ENCODE data around the gene AACS. TPM values are rescaled to one million over a fixed set of nuclear protein-coding genes. Genes with fewer than 3 reads are reported as not detected.

The AACS gene, protein sequence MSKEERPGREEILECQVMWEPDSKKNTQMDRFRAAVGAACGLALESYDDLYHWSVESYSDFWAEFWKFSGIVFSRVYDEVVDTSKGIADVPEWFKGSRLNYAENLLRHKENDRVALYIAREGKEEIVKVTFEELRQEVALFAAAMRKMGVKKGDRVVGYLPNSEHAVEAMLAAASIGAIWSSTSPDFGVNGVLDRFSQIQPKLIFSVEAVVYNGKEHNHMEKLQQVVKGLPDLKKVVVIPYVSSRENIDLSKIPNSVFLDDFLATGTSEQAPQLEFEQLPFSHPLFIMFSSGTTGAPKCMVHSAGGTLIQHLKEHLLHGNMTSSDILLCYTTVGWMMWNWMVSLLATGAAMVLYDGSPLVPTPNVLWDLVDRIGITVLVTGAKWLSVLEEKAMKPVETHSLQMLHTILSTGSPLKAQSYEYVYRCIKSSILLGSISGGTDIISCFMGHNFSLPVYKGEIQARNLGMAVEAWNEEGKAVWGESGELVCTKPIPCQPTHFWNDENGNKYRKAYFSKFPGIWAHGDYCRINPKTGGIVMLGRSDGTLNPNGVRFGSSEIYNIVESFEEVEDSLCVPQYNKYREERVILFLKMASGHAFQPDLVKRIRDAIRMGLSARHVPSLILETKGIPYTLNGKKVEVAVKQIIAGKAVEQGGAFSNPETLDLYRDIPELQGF
- total RNA-seq: 10 to 100 TPM; 15.0 to 22.4 TPM

DNA sequence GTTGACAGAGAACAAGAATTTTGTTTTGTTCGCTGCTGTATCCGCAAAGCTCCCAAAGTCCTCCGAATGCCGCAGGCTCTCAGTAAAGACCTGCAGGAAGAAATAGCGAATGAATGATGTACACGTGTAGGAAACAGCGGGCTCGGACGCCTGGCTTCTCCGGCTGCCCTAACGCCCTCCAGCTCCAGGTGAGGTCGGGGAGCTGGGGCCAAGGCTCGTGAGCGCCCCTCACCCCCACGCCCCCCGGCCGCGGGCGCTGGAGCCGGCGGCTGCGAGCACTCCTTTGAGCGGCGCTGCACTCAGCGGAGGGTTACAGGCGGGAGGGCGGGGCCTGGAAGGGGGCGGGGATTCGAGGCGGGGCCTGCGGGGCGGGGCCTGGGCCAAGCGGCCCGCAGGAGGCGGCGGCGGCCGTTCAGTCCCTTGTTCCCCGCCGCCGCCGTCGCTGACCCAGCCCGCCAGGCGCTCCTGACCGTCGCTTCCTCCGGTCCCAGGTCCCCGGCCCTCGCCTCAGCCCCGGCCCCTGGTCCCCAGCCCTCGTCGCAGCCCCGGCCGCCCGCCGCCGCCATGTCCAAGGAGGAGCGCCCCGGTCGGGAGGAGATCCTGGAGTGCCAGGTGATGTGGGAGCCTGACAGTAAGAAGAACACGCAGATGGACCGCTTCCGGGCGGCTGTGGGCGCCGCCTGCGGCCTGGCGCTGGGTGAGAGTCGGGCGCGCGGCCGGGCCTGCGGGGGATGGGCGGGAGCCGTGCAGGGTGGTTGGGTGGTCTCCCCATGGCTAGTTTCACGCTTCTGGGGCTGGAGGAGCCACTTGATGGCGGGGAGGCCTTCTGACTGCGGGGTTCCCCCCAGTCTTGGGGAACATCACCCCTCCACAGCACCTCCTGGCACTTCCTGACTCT is at the start of gene AACS:
TSS of gene AACS (plus strand) at position 415 of the 898 bp plus-strand sequence. CDS start at position 565, 150 bp downstream.
- DNase-seq (peak; percentile 71 to 81 (median 78)), ATAC-seq (peak; percentile 97)
- TF ChIP-seq, protein P1, sequence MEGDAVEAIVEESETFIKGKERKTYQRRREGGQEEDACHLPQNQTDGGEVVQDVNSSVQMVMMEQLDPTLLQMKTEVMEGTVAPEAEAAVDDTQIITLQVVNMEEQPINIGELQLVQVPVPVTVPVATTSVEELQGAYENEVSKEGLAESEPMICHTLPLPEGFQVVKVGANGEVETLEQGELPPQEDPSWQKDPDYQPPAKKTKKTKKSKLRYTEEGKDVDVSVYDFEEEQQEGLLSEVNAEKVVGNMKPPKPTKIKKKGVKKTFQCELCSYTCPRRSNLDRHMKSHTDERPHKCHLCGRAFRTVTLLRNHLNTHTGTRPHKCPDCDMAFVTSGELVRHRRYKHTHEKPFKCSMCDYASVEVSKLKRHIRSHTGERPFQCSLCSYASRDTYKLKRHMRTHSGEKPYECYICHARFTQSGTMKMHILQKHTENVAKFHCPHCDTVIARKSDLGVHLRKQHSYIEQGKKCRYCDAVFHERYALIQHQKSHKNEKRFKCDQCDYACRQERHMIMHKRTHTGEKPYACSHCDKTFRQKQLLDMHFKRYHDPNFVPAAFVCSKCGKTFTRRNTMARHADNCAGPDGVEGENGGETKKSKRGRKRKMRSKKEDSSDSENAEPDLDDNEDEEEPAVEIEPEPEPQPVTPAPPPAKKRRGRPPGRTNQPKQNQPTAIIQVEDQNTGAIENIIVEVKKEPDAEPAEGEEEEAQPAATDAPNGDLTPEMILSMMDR (IDR thresholded peaks at IDR 0.05): no peak
- TF ChIP-seq POLR2A (IDR thresholded peaks at IDR 0.05): peak; percentile 53 to 65 (median 59)
- Histone ChIP-seq H3K9me3 (no peaks in the 10 kb centered on the region), H3K27me3 (no peaks in the 10 kb centered on the region), H3K27ac (peak within 1 kb of the TSS; percentile 7 to 75 (median 58)), H3K36me3 (replicated peaks in 1 of 2; ENCODE audit: insufficient read depth in 1 of 2, low read depth in 2 of 2) (no peaks in the 10 kb centered on the region), H3K4me1 (peaks cover 30% of the 10 kb centered on the region), H3K4me3 (peak within 1 kb of the TSS; percentile 63 to 82)
- intact Hi-C loops (cut with DNase I): no loop called here
- 0% methylated on average over 8 to 78 of the region's 80 CpGs for WGBS, 2 donors

DNA sequence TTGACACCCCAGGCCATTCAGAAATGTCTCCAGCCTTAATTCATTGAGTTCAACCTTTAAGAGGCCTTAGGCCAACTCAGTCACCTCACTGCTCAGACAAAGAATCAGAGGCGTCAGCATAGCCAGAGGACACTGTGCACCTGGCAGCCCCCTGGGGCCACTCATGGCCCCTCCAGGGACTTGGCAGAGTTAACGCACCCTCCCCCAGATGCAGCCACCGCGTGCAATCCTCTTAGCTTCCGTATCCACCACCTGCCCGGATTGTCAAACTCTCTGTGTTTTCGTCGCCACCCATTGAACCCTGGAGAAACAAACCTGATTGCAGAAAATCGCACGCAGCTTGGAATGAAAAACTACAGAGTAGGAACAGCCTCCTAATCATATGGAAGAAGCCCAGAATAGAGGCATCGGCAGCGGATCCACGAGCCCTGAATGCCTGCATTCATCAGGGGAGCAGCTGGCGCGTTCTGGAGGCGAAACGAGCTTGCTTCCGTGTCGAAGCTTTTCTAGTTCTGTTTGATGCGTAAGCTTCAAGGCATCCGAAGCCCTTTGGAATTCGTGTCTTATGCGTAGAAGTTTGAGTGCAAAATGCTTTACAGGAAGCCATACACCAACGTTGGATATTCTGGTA is 49.4 kb upstream of the AACS start:
- H3K27me3 ChIP-seq: no peaks in the 10 kb centered on the region
- peaks cover 23% of the 10 kb centered on the region for H3K4me1 ChIP-seq
- H3K9me3 ChIP-seq: no peaks in the 10 kb centered on the region
- intact Hi-C loops (cut with DNase I): no loop called here
- H3K4me3 ChIP-seq: no peak overlapping the region
- no peak for TF ChIP-seq POLR2A (IDR thresholded peaks at IDR 0.05)
- TF ChIP-seq, protein P1 (IDR thresholded peaks at IDR 0.05): no peak
- no peak for ATAC-seq
- no peaks in the 10 kb centered on the region for H3K36me3 ChIP-seq (replicated peaks in 1 of 2; ENCODE audit: insufficient read depth in 1 of 2, low read depth in 2 of 2)
- 92 to 96% methylated on average over 24 of the region's 24 CpGs for WGBS, 2 donors
- DNase-seq: no peak
- no peak overlapping the region for H3K27ac ChIP-seq

- no peaks in the 10 kb centered on the region for H3K9me3 ChIP-seq
- intact Hi-C loops (cut with DNase I): no loop called here
- 95 to 97% methylated on average over 9 of the region's 9 CpGs for WGBS, 2 donors
- no peak for ATAC-seq
- no peaks in the 10 kb centered on the region for H3K36me3 ChIP-seq (replicated peaks in 1 of 2; ENCODE audit: insufficient read depth in 1 of 2, low read depth in 2 of 2)
- H3K27me3 ChIP-seq: no peaks in the 10 kb centered on the region
- peaks cover 22% of the 10 kb centered on the region for H3K4me1 ChIP-seq
- DNase-seq: no peak
- no peak overlapping the region for H3K4me3 ChIP-seq
- no peak overlapping the region for H3K27ac ChIP-seq
- TF ChIP-seq, protein P1 (IDR thresholded peaks at IDR 0.05): no peak
- TF ChIP-seq POLR2A (IDR thresholded peaks at IDR 0.05): no peak
Observed at GRCh38 chr12:125017801-125018200, 47.4 kb upstream of the AACS start.

- Histone ChIP-seq H3K4me3 (no peak overlapping the region), H3K36me3 (replicated peaks in 1 of 2; ENCODE audit: insufficient read depth in 1 of 2, low read depth in 2 of 2) (no peaks in the 10 kb centered on the region), H3K4me1 (peaks cover 17% of the 10 kb centered on the region), H3K9me3 (no peaks in the 10 kb centered on the region), H3K27me3 (no peaks in the 10 kb centered on the region), H3K27ac (no peak overlapping the region)
- WGBS, 2 donors: 96 to 98% methylated on average over 11 of the region's 11 CpGs
- intact Hi-C loops (cut with DNase I): no loop called here
- TF ChIP-seq POLR2A (IDR thresholded peaks at IDR 0.05): no peak
- TF ChIP-seq, protein P1 (IDR thresholded peaks at IDR 0.05): no peak
- DNase-seq (no peak), ATAC-seq (no peak)
Observed at GRCh38 chr12:125018356-125018755, 46.9 kb upstream of the AACS start.

All from body of pancreas (tissue), 4 donors.